Activated naive CD4-positive, alpha-beta T cell treated with anti-CD3 and anti-CD28 coated beads, Interleukin-2, amount 50 U/mL, for 72 hours (primary cell): Measurements from ENCODE around the gene CHP1. TPM values are rescaled to one million over a fixed set of nuclear protein-coding genes. Genes with fewer than 3 reads are reported as not detected.
A peak's percentile ranks its signal among the peaks of the same experiment; 100 is the strongest.
"Not testable (repeated sequence)": the region's sequence is repeated elsewhere in the genome, so short reads cannot be mapped to it uniquely, and the experiment has no call there.

Source experiments
- ATAC-seq, 2 donors: fragments of 150-1000 bp; cut with Tn5 transposase; 2 replicates each; pipeline ENCODE4 v1.10.0; 2021; ENCODE audit warnings: mild to moderate bottlenecking in 2 of 2, moderate library complexity in 2 of 2
- DNase-seq, 2 donors: peaks; one replicate each; pipeline ENCODE4 v3.0.0; 2021 to 2022; ENCODE audit warnings: low spot score in 2 of 2
- H3K27ac Mint-ChIP-seq, 2 donors: one replicate each; pipeline ENCODE4 v1.8.0; 2022; ENCODE audit warnings: mild to moderate bottlenecking in 2 of 2, mixed read lengths in 2 of 2
- H3K36me3 Mint-ChIP-seq, 2 donors: one replicate each; pipeline ENCODE4 v1.8.0; 2022; ENCODE audit warnings: mixed read lengths in 2 of 2
- H3K9me3 Mint-ChIP-seq, 2 donors: one replicate each; pipeline ENCODE4 v1.8.0; 2022; ENCODE audit warnings: mixed read lengths in 2 of 2
- total RNA-seq, 2 donors: library from RNA; stranded (reverse); gene quantifications; one replicate each; pipeline ENCODE4 v1.2.3, GENCODE V29; 2022

Gene CHP1
- total RNA-seq, 2 donors from 2014 or later, result 34.2 to 57.2 TPM

- Mint-ChIP-seq H3K9me3 (no peaks in the 10 kb centered on the region), H3K27ac (no peak overlapping the region), H3K36me3 (no peaks in the 10 kb centered on the region)
- no peak for DNase-seq
- ATAC-seq, result no peak
Observed at GRCh38 chr15:41241221-41241964, 10.3 kb downstream of the CHP1 start.

- not testable (repeated sequence) for H3K27ac Mint-ChIP-seq, H3K36me3 Mint-ChIP-seq, H3K9me3 Mint-ChIP-seq, DNase-seq, ATAC-seq
Observed at GRCh38 chr15:41250745-41251144, 19.7 kb downstream of the CHP1 start.

- H3K27ac Mint-ChIP-seq, result no peak overlapping the region
- DNase-seq (no peak), ATAC-seq (no peak)
- no peaks in the 10 kb centered on the region for H3K9me3 Mint-ChIP-seq
- H3K36me3 Mint-ChIP-seq, result no peaks in the 10 kb centered on the region
Observed at GRCh38 chr15:41251411-41251810, 20.3 kb downstream of the CHP1 start.

- ATAC-seq, result no peak
- DNase-seq, result no peak
- H3K9me3 Mint-ChIP-seq, result no peaks in the 10 kb centered on the region
- no peaks in the 10 kb centered on the region for H3K36me3 Mint-ChIP-seq
- H3K27ac Mint-ChIP-seq, result no peak overlapping the region
Observed at GRCh38 chr15:41254560-41254959, 23.5 kb downstream of the CHP1 start.

- DNase-seq, result no peak
Observed at GRCh38 chr15:41256103-41256502, 25.0 kb downstream of the CHP1 start.

GRCh38 chr15:41256577-41257038, 25.5 kb downstream of the CHP1 start:
- DNase-seq (no peak), ATAC-seq (no peak)
- H3K27ac Mint-ChIP-seq, result no peak overlapping the region
- no peaks in the 10 kb centered on the region for H3K36me3 Mint-ChIP-seq
- H3K9me3 Mint-ChIP-seq, result no peaks in the 10 kb centered on the region

More at GRCh38 chr15:41256103-41256502, 25.0 kb downstream of the CHP1 start:
- ATAC-seq, result no peak
- Mint-ChIP-seq H3K27ac (no peak overlapping the region), H3K9me3 (no peaks in the 10 kb centered on the region), H3K36me3 (no peaks in the 10 kb centered on the region)

GRCh38 chr15:41258750-41259471, 27.8 kb downstream of the CHP1 start:
- no peak for DNase-seq
- Mint-ChIP-seq H3K9me3 (no peaks in the 10 kb centered on the region), H3K27ac (no peak overlapping the region), H3K36me3 (no peaks in the 10 kb centered on the region)
- no peak for ATAC-seq

GRCh38 chr15:41259546-41260189, 28.6 kb downstream of the CHP1 start:
- ATAC-seq (no peak), DNase-seq (no peak)
- Mint-ChIP-seq H3K9me3 (no peaks in the 10 kb centered on the region), H3K27ac (no peak overlapping the region), H3K36me3 (no peaks in the 10 kb centered on the region)

- not testable (repeated sequence) for ATAC-seq, H3K9me3 Mint-ChIP-seq, H3K36me3 Mint-ChIP-seq, DNase-seq, H3K27ac Mint-ChIP-seq
Observed at GRCh38 chr15:41260924-41261323, 29.9 kb downstream of the CHP1 start.

- H3K9me3 Mint-ChIP-seq, result no peaks in the 10 kb centered on the region
- ATAC-seq (no peak), DNase-seq (no peak)
- H3K36me3 Mint-ChIP-seq, result no peaks in the 10 kb centered on the region
- H3K27ac Mint-ChIP-seq, result no peak overlapping the region
Observed at GRCh38 chr15:41262571-41262970, 31.5 kb downstream of the CHP1 start.

GRCh38 chr15:41263891-41264351, 32.9 kb downstream of the CHP1 start:
- Mint-ChIP-seq H3K9me3 (no peaks in the 10 kb centered on the region), H3K27ac (peak overlapping the region in 1 of 2 donors; percentile 33), H3K36me3 (no peaks in the 10 kb centered on the region)
- DNase-seq (no peak), ATAC-seq (no peak)

- Mint-ChIP-seq H3K9me3 (no peaks in the 10 kb centered on the region), H3K36me3 (no peaks in the 10 kb centered on the region), H3K27ac (no peak overlapping the region)
- ATAC-seq (no peak), DNase-seq (no peak)
Observed at GRCh38 chr15:41269887-41270286, 38.8 kb downstream of the CHP1 start.

GRCh38 chr15:41276831-41277230, 45.8 kb downstream of the CHP1 start:
- Mint-ChIP-seq H3K9me3 (no peaks in the 10 kb centered on the region), H3K36me3 (no peaks in the 10 kb centered on the region), H3K27ac (no peak overlapping the region)
- DNase-seq (no peak), ATAC-seq (no peak)

- H3K27ac Mint-ChIP-seq, result no peak overlapping the region
Observed at GRCh38 chr15:41278319-41278718, 47.3 kb downstream of the CHP1 start.

GRCh38 chr15:41279535-41280283, 48.6 kb downstream of the CHP1 start:
- peak overlapping the region in 1 of 2 donors; percentile 12 for H3K27ac Mint-ChIP-seq
- no peaks in the 10 kb centered on the region for H3K9me3 Mint-ChIP-seq
- no peak for ATAC-seq
- peaks cover 6 to 14% of the 10 kb centered on the region in 2 donors for H3K36me3 Mint-ChIP-seq
- no peak for DNase-seq

More at GRCh38 chr15:41278319-41278718, 47.3 kb downstream of the CHP1 start:
- peaks cover 0 to under 1% of the 10 kb centered on the region in 2 donors for H3K36me3 Mint-ChIP-seq
- DNase-seq, result no peak
- ATAC-seq, result no peak
- no peaks in the 10 kb centered on the region for H3K9me3 Mint-ChIP-seq

- no peak for DNase-seq
- no peak overlapping the region for H3K27ac Mint-ChIP-seq
- H3K36me3 Mint-ChIP-seq, result peaks cover 16 to 28% of the 10 kb centered on the region in 2 donors
- ATAC-seq, result no peak
- no peaks in the 10 kb centered on the region for H3K9me3 Mint-ChIP-seq
Observed at GRCh38 chr15:41281236-41281635, 50.2 kb downstream of the CHP1 start.
